ENCODE results near the gene HSPBAP1.
"Not testable (repeated sequence)": the region's sequence is repeated elsewhere in the genome, so short reads cannot be mapped to it uniquely, and the experiment has no call there.

HSPBAP1 gene

GRCh38 chr3:122739172-122739571 lies 54.5 kb downstream of the HSPBAP1 start:
- no peak for DNase-seq (ENCODE audit: low read depth in 3 of 3)

DNA sequence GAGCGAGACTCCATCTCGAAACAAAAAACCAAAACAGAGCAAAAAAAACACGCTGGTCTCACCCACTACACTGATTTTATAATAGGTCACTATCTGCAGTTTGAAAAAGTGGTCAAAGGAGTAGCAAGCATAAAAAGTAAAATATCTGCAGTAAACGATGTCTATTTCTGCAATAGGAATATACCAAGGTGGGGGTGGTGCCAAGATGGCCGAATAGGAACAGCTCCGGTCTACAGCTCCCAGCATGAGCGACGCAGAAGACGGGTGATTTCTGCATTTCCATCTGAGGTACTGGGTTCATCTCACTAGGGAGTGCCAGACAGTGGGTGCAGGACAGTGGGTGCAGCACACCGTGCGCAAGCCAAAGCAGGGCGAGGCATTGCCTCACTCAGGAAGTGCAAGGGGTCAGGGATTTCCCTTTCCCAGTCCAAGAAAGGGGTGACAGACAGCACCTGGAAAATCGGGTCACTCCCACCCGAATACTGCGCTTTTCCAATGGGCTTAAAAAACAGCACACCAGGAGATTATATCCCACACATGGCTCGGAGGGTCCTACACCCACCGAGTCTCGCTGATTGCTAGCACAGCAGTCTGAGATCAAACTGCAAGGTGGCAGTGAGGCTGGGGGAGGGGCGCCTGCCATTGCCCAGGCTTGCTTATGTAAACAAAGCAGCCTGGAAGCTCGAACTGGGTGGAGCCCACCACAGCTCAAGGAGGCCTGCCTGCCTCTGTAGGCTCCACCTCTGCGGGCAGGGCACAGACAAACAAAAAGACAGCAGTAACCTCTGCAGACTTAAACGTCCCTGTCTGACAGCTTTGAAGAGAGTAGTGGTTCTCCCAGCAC lies 60.7 kb downstream of the HSPBAP1 start:
- DNase-seq (ENCODE audit: low read depth in 3 of 3), result not testable (repeated sequence)

GRCh38 chr3:122730240-122730639 lies 63.4 kb downstream of the HSPBAP1 start:
- no peak for DNase-seq (ENCODE audit: low read depth in 3 of 3)

DNA sequence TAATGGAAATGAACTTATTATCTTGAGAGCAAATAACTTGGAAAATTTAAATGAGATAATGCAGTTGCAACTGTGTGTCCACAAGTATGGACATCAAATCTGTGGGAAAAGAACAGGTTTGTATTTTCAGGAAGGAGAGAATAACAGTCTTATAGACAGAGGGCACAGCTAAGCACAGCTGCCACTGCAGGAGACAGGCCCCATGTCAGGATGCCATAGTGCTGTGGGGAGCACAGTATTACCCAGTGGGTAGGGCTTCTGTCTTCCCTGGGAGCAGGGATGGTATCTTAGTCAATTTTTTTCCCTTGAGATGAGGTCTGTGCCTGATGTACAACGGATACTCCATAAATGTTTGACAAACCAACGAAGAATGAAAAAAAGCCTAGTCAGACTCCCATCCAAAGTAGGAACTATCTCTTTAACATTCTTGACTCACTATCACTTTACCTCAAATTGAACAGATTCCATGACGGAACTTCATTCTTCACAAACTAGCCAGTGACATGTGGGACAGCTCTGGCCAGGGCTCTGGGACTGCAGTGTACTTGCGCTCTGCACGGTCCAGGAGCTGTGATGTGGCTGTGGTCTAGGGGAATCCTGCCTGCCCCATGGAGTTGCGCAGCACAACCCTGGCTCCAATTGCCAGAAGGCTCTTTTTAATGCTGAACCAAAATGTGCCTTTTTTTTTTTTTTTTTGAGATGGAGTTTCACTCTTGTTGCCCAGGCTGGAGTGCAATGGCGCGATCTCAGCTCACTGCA lies 64.7 kb downstream of the HSPBAP1 start:
- no peak for DNase-seq (ENCODE audit: low read depth in 3 of 3)

DNA sequence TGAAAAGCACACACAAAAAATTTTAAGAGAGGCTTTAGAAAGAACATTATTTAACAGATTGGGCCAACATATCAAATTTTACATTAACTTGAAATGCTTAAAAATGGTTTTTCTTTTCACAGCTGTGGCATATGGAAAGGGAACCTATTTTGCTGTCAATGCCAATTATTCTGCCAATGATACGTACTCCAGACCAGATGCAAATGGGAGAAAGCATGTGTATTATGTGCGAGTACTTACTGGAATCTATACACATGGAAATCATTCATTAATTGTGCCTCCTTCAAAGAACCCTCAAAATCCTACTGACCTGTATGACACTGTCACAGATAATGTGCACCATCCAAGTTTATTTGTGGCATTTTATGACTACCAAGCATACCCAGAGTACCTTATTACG lies 65.4 kb downstream of the HSPBAP1 start:
- DNase-seq (ENCODE audit: low read depth in 3 of 3), result no peak

- DNase-seq (ENCODE audit: low read depth in 3 of 3), result no peak
Observed at GRCh38 chr3:122727766-122728165, 65.9 kb downstream of the HSPBAP1 start.

DNA sequence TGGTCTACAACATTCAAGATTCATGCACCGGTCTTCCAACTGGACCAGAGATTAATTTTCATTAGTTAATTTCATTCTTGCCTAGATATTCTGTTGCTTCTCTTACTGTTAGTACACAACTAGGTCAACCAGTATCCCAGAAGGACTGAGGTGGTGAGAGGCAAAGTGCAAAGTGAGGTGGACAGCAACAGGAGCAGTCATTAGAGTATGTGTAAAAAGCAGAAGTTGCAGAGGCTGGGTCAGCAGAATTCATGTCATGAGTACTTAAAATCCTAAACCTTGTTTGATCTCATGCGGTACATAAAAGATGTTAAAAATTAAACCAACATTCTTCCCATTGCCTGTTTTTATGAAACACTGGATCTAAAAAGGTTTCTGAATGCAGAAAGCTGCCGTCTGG lies 66.3 kb downstream of the HSPBAP1 start:
- DNase-seq (ENCODE audit: low read depth in 3 of 3), result no peak

GRCh38 chr3:122725106-122725505 lies 68.5 kb downstream of the HSPBAP1 start:
- no peak for DNase-seq (ENCODE audit: low read depth in 3 of 3)

- DNase-seq (ENCODE audit: low read depth in 3 of 3), result no peak
Observed at GRCh38 chr3:122719273-122719921, 74.2 kb downstream of the HSPBAP1 start.

GRCh38 chr3:122716667-122717066 lies 77.0 kb downstream of the HSPBAP1 start:
- no peak for DNase-seq (ENCODE audit: low read depth in 3 of 3)

- no peak for DNase-seq (ENCODE audit: low read depth in 3 of 3)
Observed at GRCh38 chr3:122714273-122714672, 79.4 kb downstream of the HSPBAP1 start.

DNA sequence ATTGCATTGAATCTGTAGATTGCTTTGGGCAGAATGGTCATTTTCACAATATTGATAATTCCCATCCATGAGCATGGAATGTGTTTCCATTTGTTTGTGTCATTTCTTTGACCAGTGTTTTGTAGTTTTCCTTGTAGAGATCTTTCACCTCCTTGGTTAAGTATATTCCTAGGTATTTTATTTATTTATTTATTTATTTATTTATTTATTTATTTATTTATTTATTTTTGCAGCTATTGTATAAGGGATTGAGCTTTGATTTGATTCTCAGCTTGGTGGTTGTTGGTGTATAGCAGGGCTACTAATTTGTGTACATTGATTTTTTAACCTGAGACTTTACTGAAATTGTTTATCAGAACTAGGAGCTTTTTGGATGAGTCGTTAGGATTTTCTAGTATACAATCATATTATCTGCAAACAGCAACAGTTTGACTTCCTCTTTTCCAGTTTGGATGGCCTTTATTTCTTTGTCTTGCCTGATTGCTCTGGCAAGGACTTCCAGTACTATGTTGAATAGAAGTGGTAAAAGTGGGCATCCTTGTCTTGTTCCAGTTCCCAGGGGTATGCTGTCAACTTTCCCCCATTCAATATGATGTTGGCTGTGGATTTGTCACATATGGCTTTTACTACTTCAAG lies 82.9 kb downstream of the HSPBAP1 start:
- not testable (repeated sequence) for DNase-seq (ENCODE audit: low read depth in 3 of 3)

- no peak for DNase-seq (ENCODE audit: low read depth in 3 of 3)
Observed at GRCh38 chr3:122705379-122705778, 88.3 kb downstream of the HSPBAP1 start.

GRCh38 chr3:122700193-122700592 lies 93.4 kb downstream of the HSPBAP1 start:
- DNase-seq (ENCODE audit: low read depth in 3 of 3), result no peak

DNA sequence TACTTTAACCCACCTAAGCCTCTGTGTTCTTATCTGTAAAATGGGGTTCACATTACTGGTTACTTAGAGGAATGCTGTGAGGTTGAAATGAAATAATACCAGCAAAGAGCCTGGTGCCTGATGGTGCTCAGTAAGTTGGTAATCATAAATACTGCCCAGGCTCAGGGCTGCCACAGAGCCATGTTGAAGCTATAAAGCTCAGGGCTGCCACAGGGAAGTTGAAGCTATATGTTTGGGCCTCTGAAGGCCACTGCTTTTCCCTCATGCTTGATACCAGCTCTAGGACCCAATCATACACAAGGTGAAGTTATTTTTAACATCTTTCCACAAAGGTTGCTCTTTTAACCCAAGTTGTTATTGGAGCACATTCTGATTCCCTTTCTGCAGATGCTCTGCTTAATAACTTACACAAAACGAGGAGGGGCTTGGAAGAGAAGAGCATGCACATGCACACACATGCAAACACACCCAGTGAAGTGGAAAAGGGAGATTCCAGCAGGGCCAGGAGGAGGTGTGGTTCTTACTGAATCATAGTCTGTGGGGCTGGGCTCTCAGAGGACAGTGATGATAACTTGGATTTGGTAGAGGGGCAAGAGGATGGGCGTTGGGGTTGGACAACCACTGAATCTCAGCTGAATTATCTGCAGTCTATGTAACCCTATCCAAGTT lies 95.5 kb downstream of the HSPBAP1 start:
- DNase-seq (ENCODE audit: low read depth in 3 of 3), result no peak

GRCh38 chr3:122695927-122696561 lies 97.6 kb downstream of the HSPBAP1 start:
- no peak for DNase-seq (ENCODE audit: low read depth in 3 of 3)

- DNase-seq (ENCODE audit: low read depth in 3 of 3), result no peak
Observed at GRCh38 chr3:122694966-122695365, 98.7 kb downstream of the HSPBAP1 start.

GRCh38 chr3:122692674-122693073 lies 101.0 kb downstream of the HSPBAP1 start:
- no peak for DNase-seq (ENCODE audit: low read depth in 3 of 3)

GRCh38 chr3:122691195-122691594 lies 102.4 kb downstream of the HSPBAP1 start:
- no peak for DNase-seq (ENCODE audit: low read depth in 3 of 3)

DNA sequence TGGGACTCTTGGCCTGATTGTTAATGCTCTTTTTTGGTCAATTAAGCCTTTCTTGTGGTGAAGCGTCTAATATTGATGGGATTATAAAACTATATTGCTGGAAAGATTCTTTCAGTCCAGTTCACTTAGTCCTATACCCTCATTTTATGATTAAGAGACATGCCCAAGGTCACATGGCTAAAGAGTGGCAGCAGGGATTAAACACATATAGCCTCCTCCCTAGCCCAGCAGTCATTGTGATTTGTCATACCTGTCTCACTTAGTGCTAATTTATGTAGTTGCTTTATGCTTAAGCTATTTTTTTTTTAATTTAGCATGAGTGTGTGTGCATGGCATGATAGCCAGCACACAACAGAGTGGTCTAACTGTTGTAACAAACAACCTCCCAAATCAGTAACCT lies 103.5 kb downstream of the HSPBAP1 start:
- no peak for DNase-seq (ENCODE audit: low read depth in 3 of 3)

All from stimulated activated CD4-positive, alpha-beta T cell treated with anti-CD3 and anti-CD28 coated beads, TNF-alpha, amount 100 ng/mL, for 48 hours (primary cell).